HG02943 (cell line): ENCODE measurements around the gene LRRC8D.

Experiments
- ATAC-seq: cut with Tn5 transposase; IDR thresholded peaks from one replicate; pipeline ENCODE4 v1.9.1; 2021; ENCODE audit warnings: mild to moderate bottlenecking, low read depth, moderate library complexity; ENCODE audit not compliant: unreplicated experiment

LRRC8D gene

DNA sequence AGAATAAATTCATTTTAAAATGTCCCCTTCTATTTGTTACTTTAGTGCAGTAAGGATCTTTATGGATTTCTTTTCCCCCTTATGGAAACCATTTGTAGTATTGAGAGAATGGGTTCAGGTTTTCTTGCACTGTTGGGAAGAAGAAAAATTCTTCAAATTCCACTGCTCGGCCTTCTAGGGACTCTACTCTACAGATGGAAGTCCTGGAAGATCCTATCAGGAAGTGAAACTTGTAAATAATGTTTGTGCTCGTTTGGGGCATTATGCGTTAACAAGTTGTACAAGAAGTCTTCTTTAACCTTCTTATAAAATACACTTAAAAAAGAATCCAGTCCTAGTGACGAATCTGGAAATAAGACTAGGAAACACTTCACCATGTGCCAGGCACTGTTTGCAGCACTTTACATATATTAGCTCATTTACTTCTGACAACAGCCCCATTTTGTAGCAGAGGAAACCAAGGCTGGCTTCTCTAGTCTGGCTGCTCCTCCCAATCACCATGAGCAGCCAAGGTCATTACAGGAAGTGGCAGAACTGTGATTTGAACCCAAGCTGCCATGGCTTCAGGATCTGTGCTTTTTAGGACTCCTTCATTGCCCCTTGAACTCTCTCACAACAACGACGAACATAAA is 11.8 kb downstream of the LRRC8D start:
- ATAC-seq = no peak

DNA sequence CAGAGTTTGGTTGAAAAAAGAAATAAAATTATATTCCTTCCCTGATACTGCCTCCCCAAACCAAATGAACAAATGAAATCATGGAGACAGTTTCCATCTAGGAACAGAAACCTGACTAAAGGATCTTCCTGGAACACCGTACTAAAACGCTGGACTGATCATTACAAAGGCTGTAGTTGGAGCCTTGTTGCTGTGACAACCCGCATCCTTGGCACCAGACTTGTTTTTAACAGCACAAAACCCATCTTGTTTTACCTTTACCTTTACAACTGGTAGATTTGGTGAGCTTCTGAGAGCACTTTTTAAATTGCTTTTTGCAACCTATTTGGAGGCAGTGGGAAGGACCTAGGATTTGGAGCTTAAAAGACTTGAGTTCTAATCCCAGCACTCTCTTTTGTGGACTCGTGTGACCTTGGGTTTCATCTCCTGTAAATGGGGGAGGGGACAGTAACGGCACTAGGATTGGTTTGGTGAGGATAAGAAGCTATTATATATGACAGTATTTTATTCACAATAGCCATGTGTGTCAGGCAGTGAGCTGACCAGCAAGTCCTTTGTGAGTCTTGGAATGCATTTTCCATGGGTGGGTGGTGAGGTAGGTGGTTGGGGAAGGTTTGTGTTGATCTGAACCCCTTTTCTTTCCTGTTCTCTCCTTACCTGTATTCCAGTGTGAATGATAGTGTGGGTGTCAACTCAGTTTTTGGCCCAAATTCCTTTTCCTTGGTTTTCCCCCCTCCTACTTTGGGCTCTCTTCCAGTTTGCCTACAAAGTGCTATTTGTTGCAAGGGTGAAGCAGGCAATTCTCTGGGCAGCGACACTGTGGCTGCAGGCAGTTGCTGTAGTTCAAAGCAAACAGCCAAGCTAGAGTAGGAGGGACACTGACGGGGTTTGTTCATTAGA is 12.6 kb downstream of the LRRC8D start:
- no peak for ATAC-seq

- ATAC-seq = no peak
These were observed 13.4 kb downstream of the LRRC8D start for GRCh38 chr1:89834083-89834704.

DNA sequence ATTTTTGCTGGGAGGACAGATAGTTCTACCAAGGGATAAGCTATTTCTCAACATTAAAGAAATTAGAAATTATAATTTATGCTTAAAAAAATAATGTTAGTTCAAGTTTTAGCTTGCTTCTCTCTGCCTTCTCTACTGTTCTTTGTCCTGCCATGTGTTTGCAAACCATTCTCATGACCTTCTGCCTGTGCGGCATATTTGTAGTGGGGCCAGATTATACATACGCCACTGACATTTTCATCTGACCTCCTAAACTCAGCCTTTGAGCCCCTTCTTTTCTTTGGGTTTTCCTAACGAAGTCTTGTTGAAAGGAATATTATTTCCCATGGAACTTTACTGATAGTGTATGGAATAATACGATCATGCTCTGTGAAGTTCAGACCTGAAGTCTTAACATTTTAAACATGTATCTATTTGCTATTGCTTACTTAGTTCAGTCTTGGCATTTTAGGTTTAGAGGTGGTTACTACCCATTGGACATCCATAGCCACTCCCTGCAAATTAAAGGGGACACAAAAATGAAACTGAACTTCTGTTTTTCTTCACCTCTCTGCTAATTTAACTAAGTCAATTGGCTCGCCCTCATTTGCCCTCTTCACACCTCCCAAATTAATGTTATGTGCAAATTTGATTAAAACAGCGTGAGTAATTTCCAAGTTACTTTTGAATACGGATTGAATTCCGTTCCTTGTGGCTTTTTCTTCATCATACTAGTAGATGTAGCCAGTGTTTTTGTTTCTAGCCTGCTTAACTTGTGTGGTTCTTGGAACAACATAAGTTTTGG is 15.6 kb downstream of the LRRC8D start:
- no peak for ATAC-seq

DNA sequence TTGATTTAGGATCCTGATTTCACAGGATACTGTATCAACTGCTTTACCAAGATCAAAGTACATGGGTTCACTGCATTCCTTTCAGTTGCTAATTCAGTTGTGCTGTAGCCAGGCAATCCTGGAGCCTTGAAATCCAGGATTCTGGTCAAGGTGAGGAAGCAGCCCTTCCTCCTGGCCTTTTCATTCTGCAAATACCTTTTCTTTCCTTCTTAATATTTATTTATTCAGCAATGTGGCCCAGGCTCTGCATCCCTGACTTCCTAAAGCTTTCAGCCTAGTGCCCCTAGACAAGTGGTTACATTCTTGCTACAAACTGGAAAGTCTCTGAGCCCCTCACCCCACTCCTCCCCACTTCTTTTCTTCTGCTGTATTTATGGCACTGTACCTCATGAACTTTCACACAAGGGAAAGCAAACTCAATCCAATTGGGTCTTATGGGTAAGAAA is 16.2 kb downstream of the LRRC8D start:
- ATAC-seq = no peak

- no peak for ATAC-seq
These were observed 16.7 kb downstream of the LRRC8D start for GRCh38 chr1:89837510-89837909.

GRCh38 chr1:89839516-89839915 is 18.7 kb downstream of the LRRC8D start:
- no peak for ATAC-seq

DNA sequence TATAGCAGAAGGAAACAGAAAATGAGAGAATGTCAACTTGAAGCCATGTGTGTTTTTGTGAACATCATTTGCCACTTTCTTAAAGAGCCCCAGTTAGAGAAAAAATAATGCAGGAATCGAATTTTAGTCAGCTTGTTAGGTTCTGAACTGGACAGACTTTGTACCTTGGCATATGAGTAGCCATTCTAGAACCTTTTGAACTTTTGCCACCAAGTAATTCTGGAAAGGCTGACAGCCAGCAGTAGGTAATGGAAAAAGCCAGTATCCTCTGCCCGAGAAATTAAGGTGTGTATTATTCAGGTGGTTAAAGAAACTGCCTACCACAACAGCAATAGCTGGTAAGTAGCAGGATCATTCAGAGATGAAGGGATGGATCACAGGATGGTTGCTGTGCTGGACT is 20.7 kb downstream of the LRRC8D start:
- no peak for ATAC-seq

GRCh38 chr1:89842567-89843272 is 21.9 kb downstream of the LRRC8D start:
- peak; percentile 52 for ATAC-seq

DNA sequence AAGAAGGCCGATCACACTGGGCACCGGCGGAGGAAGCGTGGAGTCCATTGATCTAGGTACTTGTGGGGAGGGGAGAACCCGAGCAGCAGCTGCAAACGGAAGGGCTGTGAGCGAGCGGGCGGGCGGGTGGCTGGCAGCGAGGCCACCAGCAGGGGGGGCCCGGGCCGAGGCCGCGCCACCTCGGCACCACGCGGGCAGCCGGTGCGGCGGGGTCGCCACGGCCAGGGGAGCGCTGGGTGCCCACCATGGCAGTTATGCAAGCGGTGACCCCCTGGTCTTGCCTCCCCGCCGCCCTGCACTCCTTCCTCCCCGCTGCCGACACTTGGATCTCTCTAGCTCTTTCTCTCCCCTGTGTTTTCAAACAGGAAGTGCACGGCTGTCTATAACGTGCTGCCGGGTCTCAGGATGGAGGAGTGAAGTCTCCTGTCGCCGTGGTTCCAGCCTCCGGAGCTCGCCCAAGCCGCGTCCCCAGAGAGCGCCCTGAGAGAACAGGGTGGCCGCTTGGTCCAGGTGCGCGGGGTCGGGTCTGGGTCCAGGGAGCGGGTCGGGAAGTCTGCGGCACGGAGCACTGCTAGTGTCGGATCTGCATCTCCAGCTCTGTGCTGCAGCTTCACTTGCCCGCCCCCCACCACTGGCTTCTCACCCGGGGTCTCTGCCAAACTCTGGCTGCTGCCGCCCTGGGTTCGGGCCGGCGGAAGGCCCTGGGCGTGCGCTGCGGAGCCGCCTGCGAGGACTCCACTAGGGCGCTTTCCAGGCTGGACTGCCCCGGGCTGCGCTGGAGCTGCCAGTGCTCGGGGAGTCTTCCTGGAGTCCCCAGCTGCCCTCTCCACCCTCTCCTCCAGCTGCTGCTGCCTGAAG is 22.7 kb downstream of the LRRC8D start:
- ATAC-seq = peak; percentile 88

DNA sequence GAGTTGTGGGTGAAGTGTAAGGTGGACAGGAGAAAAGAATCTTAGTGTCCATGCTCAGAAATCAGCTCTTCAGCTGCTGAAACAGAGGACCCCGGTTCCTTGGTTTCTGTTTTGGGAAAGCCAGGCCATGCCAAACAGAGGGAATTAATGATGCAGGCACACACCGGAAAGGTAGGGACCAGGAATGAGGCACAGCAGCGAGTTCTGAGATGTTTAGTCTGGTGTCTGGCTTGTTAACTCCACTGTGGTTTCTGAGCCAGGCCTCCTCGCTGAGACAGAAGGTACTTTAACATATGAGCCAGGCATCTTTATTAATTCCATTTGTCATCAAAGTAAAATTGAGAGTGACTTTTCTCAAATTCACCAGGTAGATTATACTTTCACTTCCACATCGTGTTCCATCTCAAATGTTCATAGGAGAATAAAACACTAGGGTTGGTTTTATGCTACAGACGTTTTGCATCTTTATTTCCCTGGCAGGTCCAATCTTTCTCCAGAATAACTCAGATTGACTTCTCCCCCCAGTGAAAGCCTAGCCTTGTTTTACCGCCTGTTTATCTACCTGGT is 23.5 kb downstream of the LRRC8D start:
- ATAC-seq = no peak

GRCh38 chr1:89844860-89845259 is 24.0 kb downstream of the LRRC8D start:
- ATAC-seq = no peak

DNA sequence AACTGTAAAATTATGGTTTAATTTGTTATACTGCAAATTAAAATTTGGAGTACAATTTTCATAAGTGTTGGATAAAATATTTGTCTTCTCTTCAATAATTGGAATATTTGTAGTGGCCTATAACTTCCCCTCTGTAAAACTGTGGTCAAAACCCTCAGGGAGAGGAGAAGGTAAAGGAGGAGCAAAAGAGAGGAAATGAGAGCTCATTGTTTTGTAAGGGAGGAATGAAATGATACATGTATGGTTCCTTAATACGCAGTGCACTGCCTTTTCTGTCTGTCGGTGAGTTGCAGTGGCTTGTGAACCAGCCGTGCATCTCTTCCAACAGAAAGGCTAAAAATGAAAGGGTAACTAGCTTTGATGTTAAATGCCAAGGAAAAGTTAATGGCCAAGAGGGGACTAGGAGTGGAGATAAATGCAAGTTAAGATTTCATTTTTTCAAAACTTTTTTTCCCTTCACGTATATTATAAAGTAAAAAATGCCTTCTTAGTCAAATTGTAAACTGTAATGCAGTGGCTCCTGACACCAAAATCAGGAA is 26.4 kb downstream of the LRRC8D start:
- ATAC-seq = no peak

DNA sequence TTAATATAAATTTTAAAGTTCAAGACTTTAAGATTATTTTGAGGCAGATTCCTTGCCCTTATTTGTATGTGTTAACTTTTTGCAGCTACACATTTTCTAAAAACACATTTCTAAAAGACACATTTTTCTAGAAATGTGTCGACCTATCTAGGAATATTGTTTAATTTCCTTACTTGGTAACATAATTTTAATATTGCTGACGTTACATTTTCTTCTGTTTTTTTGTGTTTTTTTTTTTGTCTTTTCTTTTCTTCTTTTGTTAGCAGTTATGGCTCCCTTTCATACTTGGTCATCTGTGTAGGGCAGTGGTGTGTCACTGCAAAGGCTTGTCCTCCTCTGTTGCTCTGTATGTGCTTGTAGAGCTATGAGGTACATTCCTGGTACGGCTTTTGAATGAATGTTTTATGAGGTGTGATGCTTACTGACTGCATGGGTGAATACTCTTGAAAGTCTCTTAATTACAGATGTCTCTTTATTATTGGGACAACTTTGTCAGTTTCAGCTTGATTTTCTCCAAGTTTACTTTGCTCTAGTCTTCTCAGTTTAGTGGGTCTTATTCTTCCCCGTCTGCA is 30.1 kb downstream of the LRRC8D start:
- ATAC-seq = no peak

GRCh38 chr1:89854140-89854539 is 33.3 kb downstream of the LRRC8D start:
- ATAC-seq = no peak

- ATAC-seq = peak; percentile 87
These were observed 34.7 kb downstream of the LRRC8D start for GRCh38 chr1:89855413-89856123.

GRCh38 chr1:89863165-89863830 is 42.5 kb downstream of the LRRC8D start:
- ATAC-seq = no peak
